Activated naive CD4-positive, alpha-beta T cell (primary cell): ENCODE results near the gene MAGED2.
"Not testable (repeated sequence)": the region's sequence is repeated elsewhere in the genome, so short reads cannot be mapped to it uniquely, and the experiment has no call there.

Experiments used
- DNase-seq, 4 experiments: peaks; one replicate each; lab custom pipeline; 2025; lab: John Stamatoyannopoulos, UW

MAGED2 gene

GRCh38 chrX:54819201-54819600, 11.7 kb downstream of the MAGED2 start:
- DNase-seq: no peak

- no peak for DNase-seq
Measured at GRCh38 chrX:54820737-54821136, 13.2 kb downstream of the MAGED2 start.

GRCh38 chrX:54821310-54821709, 13.8 kb downstream of the MAGED2 start:
- no peak for DNase-seq

GRCh38 chrX:54824195-54824594, 16.6 kb downstream of the MAGED2 start:
- DNase-seq: no peak

GRCh38 chrX:54824722-54825121, 17.2 kb downstream of the MAGED2 start:
- DNase-seq: no peak

GRCh38 chrX:54825716-54826438, 18.3 kb downstream of the MAGED2 start:
- peak in 1 of 4 experiments; percentile 21 for DNase-seq

- DNase-seq: no peak
Measured at GRCh38 chrX:54826598-54826997, 19.1 kb downstream of the MAGED2 start.

- no peak for DNase-seq
Measured at GRCh38 chrX:54838583-54838982, 31.0 kb downstream of the MAGED2 start.

- DNase-seq: not testable (repeated sequence)
Measured at GRCh38 chrX:54841184-54841874, 33.8 kb downstream of the MAGED2 start.

- no peak for DNase-seq
Measured at GRCh38 chrX:54842607-54843006, 35.1 kb downstream of the MAGED2 start.

GRCh38 chrX:54843050-54843449, 35.5 kb downstream of the MAGED2 start:
- DNase-seq: no peak

GRCh38 chrX:54847700-54848099, 40.2 kb downstream of the MAGED2 start:
- not testable (repeated sequence) for DNase-seq

GRCh38 chrX:54865208-54865607, 57.7 kb downstream of the MAGED2 start:
- DNase-seq: no peak
